ENCODE measurements around the gene WDFY4. TPM values are rescaled to one million over a fixed set of nuclear protein-coding genes. Genes with fewer than 3 reads are reported as not detected.

Gene WDFY4
- total and polyA plus RNA-seq, 4 donors: 4.6 to 26.9 (median 13.5) TPM

DNA sequence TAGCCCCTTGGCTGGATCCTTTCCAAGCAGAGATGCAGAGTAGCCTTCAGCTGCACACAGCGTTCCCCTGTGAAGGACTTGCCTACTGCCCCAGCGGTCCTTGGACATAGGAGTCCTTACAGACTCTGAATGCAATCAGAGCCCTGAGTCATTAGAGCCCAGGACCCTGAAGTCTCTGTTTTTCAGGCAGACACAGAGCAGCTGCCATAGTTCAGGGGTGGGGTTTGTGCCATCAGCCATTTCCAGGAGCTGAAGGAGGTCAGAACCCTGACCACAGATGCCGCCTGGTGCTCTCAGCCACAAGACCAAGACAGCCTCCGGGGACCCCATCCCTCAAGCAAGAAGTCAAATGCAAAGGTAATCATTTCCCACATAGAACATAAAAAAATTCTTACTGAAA, 32.8 kb upstream of the WDFY4 start:
- Histone ChIP-seq H3K9ac (ENCODE audit: insufficient read depth in 1 of 2, low read length in 2 of 2) (no peak overlapping the region), H3K36me3 (ENCODE audit: control insufficient read depth in 4 of 4, insufficient read depth in 4 of 4, low read length in 4 of 4) (no peaks in the 10 kb centered on the region), H3K4me3 (no peak overlapping the region), H3K9me3 (ENCODE audit: control insufficient read depth in 4 of 4, insufficient read depth in 3 of 4, low read length in 3 of 4) (no peaks in the 10 kb centered on the region), H3K27me3 (ENCODE audit: control insufficient read depth in 3 of 3, insufficient read depth in 3 of 3, low read length in 2 of 3) (peaks cover 0 to 10% (median 8%) of the 10 kb centered on the region in 3 donors), H3K4me1 (ENCODE audit: control insufficient read depth in 5 of 5, insufficient read depth in 5 of 5, low read length in 5 of 5) (peaks cover 0 to 13% (median 0%) of the 10 kb centered on the region in 5 donors), H3K27ac (ENCODE audit: low read depth in 1 of 2, low read length in 1 of 2) (no peak overlapping the region)
- 50 to 73% methylated on average over 4 of the region's 4 CpGs for WGBS, 2 donors
- DNase-seq (no peak), ATAC-seq (ENCODE audit: insufficient read depth, low FRiP score) (no peak)
- TF ChIP-seq, protein P1, sequence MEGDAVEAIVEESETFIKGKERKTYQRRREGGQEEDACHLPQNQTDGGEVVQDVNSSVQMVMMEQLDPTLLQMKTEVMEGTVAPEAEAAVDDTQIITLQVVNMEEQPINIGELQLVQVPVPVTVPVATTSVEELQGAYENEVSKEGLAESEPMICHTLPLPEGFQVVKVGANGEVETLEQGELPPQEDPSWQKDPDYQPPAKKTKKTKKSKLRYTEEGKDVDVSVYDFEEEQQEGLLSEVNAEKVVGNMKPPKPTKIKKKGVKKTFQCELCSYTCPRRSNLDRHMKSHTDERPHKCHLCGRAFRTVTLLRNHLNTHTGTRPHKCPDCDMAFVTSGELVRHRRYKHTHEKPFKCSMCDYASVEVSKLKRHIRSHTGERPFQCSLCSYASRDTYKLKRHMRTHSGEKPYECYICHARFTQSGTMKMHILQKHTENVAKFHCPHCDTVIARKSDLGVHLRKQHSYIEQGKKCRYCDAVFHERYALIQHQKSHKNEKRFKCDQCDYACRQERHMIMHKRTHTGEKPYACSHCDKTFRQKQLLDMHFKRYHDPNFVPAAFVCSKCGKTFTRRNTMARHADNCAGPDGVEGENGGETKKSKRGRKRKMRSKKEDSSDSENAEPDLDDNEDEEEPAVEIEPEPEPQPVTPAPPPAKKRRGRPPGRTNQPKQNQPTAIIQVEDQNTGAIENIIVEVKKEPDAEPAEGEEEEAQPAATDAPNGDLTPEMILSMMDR (IDR thresholded peaks at IDR 0.05; ENCODE audit: control extremely low read depth, extremely low read depth): no peak

DNA sequence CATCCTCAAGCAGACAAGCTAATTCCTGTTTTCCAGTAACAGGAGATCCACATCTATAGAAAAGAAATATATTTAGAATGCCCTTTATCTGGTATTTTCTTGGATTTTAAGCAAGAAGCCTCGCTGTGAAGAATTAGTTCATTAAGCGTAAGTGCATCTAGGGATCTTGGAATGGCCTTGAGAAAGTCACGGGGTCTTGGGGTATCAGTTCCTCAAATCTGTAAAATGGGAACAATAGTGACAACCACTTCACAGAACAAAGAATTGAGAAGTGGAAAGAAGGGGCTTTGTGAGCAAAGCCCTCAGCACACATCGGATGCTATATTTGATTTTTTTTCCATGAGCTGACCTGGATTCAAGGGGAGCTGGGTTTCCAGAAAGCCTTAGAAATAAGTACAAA, 32.3 kb upstream of the WDFY4 start:
- TF ChIP-seq, protein P1 (IDR thresholded peaks at IDR 0.05; ENCODE audit: control extremely low read depth, extremely low read depth): no peak
- no peaks in the 10 kb centered on the region for H3K36me3 ChIP-seq (ENCODE audit: control insufficient read depth in 4 of 4, insufficient read depth in 4 of 4, low read length in 4 of 4)
- H3K9ac ChIP-seq (ENCODE audit: insufficient read depth in 1 of 2, low read length in 2 of 2): no peak overlapping the region
- H3K4me1 ChIP-seq (ENCODE audit: control insufficient read depth in 5 of 5, insufficient read depth in 5 of 5, low read length in 5 of 5): peaks cover 0 to 13% (median 0%) of the 10 kb centered on the region in 5 donors
- 71 to 79% methylated on average over 4 of the region's 4 CpGs for WGBS, 2 donors
- H3K4me3 ChIP-seq: no peak overlapping the region
- no peak for ATAC-seq (ENCODE audit: insufficient read depth, low FRiP score)
- peaks cover 0 to 11% (median 10%) of the 10 kb centered on the region in 3 donors for H3K27me3 ChIP-seq (ENCODE audit: control insufficient read depth in 3 of 3, insufficient read depth in 3 of 3, low read length in 2 of 3)
- no peak for DNase-seq
- H3K27ac ChIP-seq (ENCODE audit: low read depth in 1 of 2, low read length in 1 of 2): no peak overlapping the region
- H3K9me3 ChIP-seq (ENCODE audit: control insufficient read depth in 4 of 4, insufficient read depth in 3 of 4, low read length in 3 of 4): no peaks in the 10 kb centered on the region

DNA sequence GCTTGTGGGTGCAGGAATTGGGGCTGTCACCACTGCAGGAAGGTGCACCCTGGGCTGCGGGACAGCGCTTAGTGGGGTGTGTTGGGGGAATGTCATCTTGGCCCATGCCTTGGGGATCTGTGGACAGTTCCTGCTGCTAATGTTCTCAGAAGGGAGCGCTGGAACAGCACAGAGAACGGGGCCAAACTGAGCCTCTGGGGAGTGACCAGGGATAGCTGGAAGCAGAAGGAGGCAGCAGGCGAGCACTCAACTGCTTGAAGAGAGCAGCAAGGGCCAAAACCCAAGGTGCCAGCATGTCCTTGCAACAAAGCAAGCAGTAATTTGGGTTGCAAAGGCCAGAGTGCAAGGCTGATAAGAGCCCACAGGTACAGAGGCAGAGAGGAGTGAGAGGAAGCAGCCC, 31.3 kb upstream of the WDFY4 start:
- H3K4me3 ChIP-seq: no peak overlapping the region
- DNase-seq (no peak), ATAC-seq (ENCODE audit: insufficient read depth, low FRiP score) (no peak)
- TF ChIP-seq, protein P1 (IDR thresholded peaks at IDR 0.05; ENCODE audit: control extremely low read depth, extremely low read depth): no peak
- H3K4me1 ChIP-seq (ENCODE audit: control insufficient read depth in 5 of 5, insufficient read depth in 5 of 5, low read length in 5 of 5): peaks cover 0 to 13% (median 0%) of the 10 kb centered on the region in 5 donors
- no peaks in the 10 kb centered on the region for H3K9me3 ChIP-seq (ENCODE audit: control insufficient read depth in 4 of 4, insufficient read depth in 3 of 4, low read length in 3 of 4)
- peaks cover 0 to 11% (median 10%) of the 10 kb centered on the region in 3 donors for H3K27me3 ChIP-seq (ENCODE audit: control insufficient read depth in 3 of 3, insufficient read depth in 3 of 3, low read length in 2 of 3)
- H3K9ac ChIP-seq (ENCODE audit: insufficient read depth in 1 of 2, low read length in 2 of 2): no peak overlapping the region
- no peak overlapping the region for H3K27ac ChIP-seq (ENCODE audit: low read depth in 1 of 2, low read length in 1 of 2)
- H3K36me3 ChIP-seq (ENCODE audit: control insufficient read depth in 4 of 4, insufficient read depth in 4 of 4, low read length in 4 of 4): no peaks in the 10 kb centered on the region
- WGBS, 2 donors: 89 to 93% methylated on average over 5 of the region's 5 CpGs

Measured in lung (tissue), 12 donors.